ENCODE measurements around the gene MET. TPM values are rescaled to one million over a fixed set of nuclear protein-coding genes. Genes with fewer than 3 reads are reported as not detected.

Gene MET
- total RNA-seq, 1 experiment from 2014 or later = 242 TPM

DNA sequence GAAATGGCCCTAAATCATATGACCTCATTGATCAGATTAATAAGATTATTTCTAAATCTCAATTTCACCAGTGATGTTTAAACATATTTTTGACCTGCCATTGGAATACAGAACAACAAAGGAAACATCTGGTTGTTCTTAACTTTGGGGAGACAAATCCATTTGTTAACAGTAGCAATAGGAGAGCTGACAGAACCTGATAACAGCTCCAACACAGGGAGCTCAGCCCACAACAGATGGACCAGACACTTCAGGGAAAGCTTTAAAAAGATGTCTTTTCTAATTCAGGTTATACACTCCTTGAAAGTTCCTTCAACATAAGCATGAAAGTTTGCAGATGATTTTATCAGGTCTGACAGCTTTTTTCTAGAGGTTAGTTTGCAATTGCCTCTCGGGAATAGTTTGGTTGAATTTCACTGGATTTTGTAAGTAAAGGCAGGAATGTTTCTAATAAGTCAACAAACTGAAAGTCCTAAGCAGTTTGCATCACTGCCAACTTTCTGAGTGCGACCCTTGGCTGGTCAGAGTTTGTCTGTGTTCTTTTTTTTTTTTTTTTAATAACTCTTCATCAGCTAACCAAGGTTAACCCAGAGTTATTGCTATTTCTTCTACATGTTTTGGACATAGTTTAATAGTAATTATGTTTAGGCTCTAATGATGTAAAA is 6.5 kb upstream of the MET start:
- DNase-seq = no peak
- Mint-ChIP-seq H3K27ac (ENCODE audit: unreplicated experiment) (no peak overlapping the region), H3K4me1 (ENCODE audit: low read depth, unreplicated experiment) (no peaks in the 10 kb centered on the region), H3K27me3 (ENCODE audit: unreplicated experiment) (no peaks in the 10 kb centered on the region), H3K9me3 (ENCODE audit: low read depth, unreplicated experiment) (no peaks in the 10 kb centered on the region), H3K36me3 (ENCODE audit: insufficient read depth, unreplicated experiment) (no peaks in the 10 kb centered on the region), H3K4me3 (ENCODE audit: low read depth, unreplicated experiment) (no peak overlapping the region)
- intact Hi-C loops (cut with micrococcal nuclease; ENCODE audit: unreplicated experiment) = no loop called here
- BruUV-seq (replicated peaks) = no TSS peak
- TF ChIP-seq, protein P1, sequence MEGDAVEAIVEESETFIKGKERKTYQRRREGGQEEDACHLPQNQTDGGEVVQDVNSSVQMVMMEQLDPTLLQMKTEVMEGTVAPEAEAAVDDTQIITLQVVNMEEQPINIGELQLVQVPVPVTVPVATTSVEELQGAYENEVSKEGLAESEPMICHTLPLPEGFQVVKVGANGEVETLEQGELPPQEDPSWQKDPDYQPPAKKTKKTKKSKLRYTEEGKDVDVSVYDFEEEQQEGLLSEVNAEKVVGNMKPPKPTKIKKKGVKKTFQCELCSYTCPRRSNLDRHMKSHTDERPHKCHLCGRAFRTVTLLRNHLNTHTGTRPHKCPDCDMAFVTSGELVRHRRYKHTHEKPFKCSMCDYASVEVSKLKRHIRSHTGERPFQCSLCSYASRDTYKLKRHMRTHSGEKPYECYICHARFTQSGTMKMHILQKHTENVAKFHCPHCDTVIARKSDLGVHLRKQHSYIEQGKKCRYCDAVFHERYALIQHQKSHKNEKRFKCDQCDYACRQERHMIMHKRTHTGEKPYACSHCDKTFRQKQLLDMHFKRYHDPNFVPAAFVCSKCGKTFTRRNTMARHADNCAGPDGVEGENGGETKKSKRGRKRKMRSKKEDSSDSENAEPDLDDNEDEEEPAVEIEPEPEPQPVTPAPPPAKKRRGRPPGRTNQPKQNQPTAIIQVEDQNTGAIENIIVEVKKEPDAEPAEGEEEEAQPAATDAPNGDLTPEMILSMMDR (IDR thresholded peaks at IDR 0.05; ENCODE audit: unreplicated experiment) = no peak
- CTCF ChIA-PET = interaction anchor here (0.9 kb wide), 1 partner anchor 40 kb away, joined by 3 read pairs; no protein-coding TSS in a partner anchor

DNA sequence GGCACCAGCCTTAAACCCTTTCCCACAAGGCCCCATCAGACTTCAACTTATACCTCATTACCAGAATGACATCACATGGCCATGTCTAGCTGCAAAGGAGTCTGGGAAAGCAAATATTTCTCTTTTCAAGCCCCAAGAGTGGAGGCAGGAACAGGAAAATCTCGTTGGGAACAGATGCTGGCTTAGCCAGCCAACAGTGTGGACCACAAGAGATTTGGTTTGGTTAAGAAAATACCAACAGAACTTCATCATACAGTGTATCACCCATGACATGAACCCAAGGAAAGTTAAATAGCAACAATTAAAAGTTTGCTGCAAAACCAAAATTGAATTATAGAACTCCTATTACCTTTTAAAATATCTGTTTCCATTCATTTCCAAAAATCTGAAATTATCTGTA is 2.2 kb upstream of the MET start:
- TF ChIP-seq, protein P1 (IDR thresholded peaks at IDR 0.05; ENCODE audit: unreplicated experiment) = no peak
- no TSS peak for BruUV-seq (replicated peaks)
- Mint-ChIP-seq H3K27ac (ENCODE audit: unreplicated experiment) (no peak overlapping the region), H3K9me3 (ENCODE audit: low read depth, unreplicated experiment) (no peaks in the 10 kb centered on the region), H3K4me3 (ENCODE audit: low read depth, unreplicated experiment) (no peak overlapping the region), H3K27me3 (ENCODE audit: unreplicated experiment) (no peaks in the 10 kb centered on the region), H3K36me3 (ENCODE audit: insufficient read depth, unreplicated experiment) (peaks cover 35% of the 10 kb centered on the region), H3K4me1 (ENCODE audit: low read depth, unreplicated experiment) (peaks cover 14% of the 10 kb centered on the region)
- CTCF ChIA-PET = interaction anchor here (2.6 kb wide), 1 partner anchor 78 kb away, joined by 13 read pairs; no protein-coding TSS in a partner anchor
- DNase-seq = no peak
- intact Hi-C loops (cut with micrococcal nuclease; ENCODE audit: unreplicated experiment) = loop anchor here (2.0 to 10.0 kb wide), 3 partner anchors 17 to 455 kb away; partner anchors contain the start of gene TES

DNA sequence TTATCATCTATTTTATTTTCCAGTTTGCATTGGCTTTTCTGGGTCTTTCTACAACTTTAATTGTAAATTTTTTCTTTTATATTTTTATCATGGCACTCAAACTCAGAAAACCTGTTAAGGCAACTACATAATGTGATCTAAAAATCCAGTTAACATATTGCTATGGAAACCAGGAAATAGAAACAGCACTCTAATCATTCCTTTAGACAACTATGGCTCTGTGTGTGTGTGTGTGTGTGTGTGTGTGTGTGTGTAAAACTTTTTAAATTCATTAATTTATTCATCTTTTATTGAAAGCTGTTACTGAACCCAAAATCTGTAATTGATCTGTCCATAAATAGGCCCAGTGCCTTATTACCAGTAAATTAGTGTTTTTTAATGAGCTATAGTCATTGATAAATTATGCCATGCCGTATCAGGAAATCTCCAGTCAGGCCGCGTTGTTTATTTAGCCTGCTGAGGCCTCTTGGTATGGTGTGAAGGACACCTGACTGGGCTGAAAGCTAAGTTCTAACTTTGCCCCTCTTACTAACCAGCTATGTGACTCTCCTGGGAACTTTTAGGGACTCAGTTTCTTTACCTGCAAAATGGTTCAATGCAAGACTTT is 1.5 kb upstream of the MET start:
- H3K36me3 Mint-ChIP-seq (ENCODE audit: insufficient read depth, unreplicated experiment) = peaks cover 38% of the 10 kb centered on the region
- intact Hi-C loops (cut with micrococcal nuclease; ENCODE audit: unreplicated experiment) = loop anchor here (1.0 to 10.0 kb wide), 5 partner anchors 18 to 456 kb away; partner anchors contain the start of gene TES
- peak; percentile 46 for DNase-seq
- TF ChIP-seq, protein P1 (IDR thresholded peaks at IDR 0.05; ENCODE audit: unreplicated experiment) = no peak
- no peaks in the 10 kb centered on the region for H3K9me3 Mint-ChIP-seq (ENCODE audit: low read depth, unreplicated experiment)
- H3K27me3 Mint-ChIP-seq (ENCODE audit: unreplicated experiment) = no peaks in the 10 kb centered on the region
- peaks cover 17% of the 10 kb centered on the region for H3K4me1 Mint-ChIP-seq (ENCODE audit: low read depth, unreplicated experiment)
- CTCF ChIA-PET = interaction anchor here (0.8 to 3.6 kb wide), 7 partner anchors 18 to 140 kb away, joined by 4 to 14 read pairs (median 6); no protein-coding TSS in a partner anchor
- H3K4me3 Mint-ChIP-seq (ENCODE audit: low read depth, unreplicated experiment) = peak overlapping the region; percentile 74
- H3K27ac Mint-ChIP-seq (ENCODE audit: unreplicated experiment) = peak overlapping the region; percentile 92
- no TSS peak for BruUV-seq (replicated peaks)

DNA sequence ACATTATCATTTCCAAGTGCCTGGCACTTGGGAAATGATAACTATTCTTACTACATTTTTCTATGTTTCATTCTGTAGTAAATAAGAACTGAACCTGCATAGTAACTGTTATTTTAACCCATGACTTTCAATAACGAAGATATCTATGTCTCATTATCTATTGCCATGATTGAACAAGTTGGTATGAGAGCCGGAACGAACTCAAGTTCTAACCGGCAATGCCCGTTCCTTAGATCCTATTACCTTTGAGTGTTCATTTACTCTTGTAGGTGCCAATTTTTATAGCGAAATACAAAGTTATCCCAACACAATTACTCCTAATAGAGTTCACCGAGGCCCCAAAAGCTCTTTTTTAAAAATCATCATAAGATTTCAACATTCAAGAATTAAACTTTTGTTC is 885 bp upstream of the MET start:
- peak overlapping the region; percentile 74 for H3K4me3 Mint-ChIP-seq (ENCODE audit: low read depth, unreplicated experiment)
- H3K4me1 Mint-ChIP-seq (ENCODE audit: low read depth, unreplicated experiment) = peaks cover 19% of the 10 kb centered on the region
- no peaks in the 10 kb centered on the region for H3K9me3 Mint-ChIP-seq (ENCODE audit: low read depth, unreplicated experiment)
- BruUV-seq (replicated peaks) = no TSS peak
- H3K27ac Mint-ChIP-seq (ENCODE audit: unreplicated experiment) = peak overlapping the region; percentile 92
- peaks cover 38% of the 10 kb centered on the region for H3K36me3 Mint-ChIP-seq (ENCODE audit: insufficient read depth, unreplicated experiment)
- TF ChIP-seq, protein P1 (IDR thresholded peaks at IDR 0.05; ENCODE audit: unreplicated experiment) = no peak
- CTCF ChIA-PET = interaction anchor here (0.6 to 3.6 kb wide), 14 partner anchors 19 to 192 kb away, joined by 3 to 14 read pairs (median 5); no protein-coding TSS in a partner anchor
- DNase-seq = no peak
- intact Hi-C loops (cut with micrococcal nuclease; ENCODE audit: unreplicated experiment) = loop anchor here (1.0 to 10.0 kb wide), 5 partner anchors 18 to 456 kb away; partner anchors contain the start of gene TES
- no peaks in the 10 kb centered on the region for H3K27me3 Mint-ChIP-seq (ENCODE audit: unreplicated experiment)

Data from Calu3 (cell line).